ENCODE data around the gene SOWAHD. TPM values are rescaled to one million over a fixed set of nuclear protein-coding genes. Genes with fewer than 3 reads are reported as not detected.
"Not testable (repeated sequence)": the region's sequence is repeated elsewhere in the genome, so short reads cannot be mapped to it uniquely, and the experiment has no call there.

Gene SOWAHD
- total and polyA plus RNA-seq, 4 donors, result 1.4 to 5.8 (median 3.0) TPM

DNA sequence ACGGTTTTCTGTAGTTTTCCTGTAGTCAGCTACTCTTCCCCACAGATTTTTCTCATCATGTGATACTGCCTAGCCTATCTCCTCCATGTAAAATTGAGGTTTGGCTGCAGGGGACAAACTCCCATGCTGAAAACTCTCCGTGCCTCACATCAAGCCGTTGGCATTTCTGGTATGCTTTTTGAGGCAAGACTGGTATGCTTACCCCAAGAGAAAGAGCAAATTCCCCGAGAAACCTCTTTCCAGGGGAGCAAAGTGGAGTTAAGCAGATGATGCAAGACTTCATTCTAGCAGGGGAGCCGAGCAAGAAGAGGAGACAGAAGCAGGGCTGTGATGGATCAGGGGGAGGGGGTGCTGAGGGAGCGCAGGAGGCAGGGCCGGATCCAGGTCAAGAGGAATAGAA lies 4.8 kb downstream of the SOWAHD start:
- no peak overlapping the region for H3K27ac ChIP-seq (ENCODE audit: low read depth in 1 of 2, low read length in 1 of 2)
- no peak overlapping the region for H3K9ac ChIP-seq (ENCODE audit: insufficient read depth in 1 of 2, low read length in 2 of 2)
- H3K4me1 ChIP-seq (ENCODE audit: control insufficient read depth in 5 of 5, insufficient read depth in 5 of 5, low read length in 5 of 5), result no peaks in the 10 kb centered on the region
- no peak for ATAC-seq (ENCODE audit: insufficient read depth, low FRiP score)
- TF ChIP-seq, protein P1, sequence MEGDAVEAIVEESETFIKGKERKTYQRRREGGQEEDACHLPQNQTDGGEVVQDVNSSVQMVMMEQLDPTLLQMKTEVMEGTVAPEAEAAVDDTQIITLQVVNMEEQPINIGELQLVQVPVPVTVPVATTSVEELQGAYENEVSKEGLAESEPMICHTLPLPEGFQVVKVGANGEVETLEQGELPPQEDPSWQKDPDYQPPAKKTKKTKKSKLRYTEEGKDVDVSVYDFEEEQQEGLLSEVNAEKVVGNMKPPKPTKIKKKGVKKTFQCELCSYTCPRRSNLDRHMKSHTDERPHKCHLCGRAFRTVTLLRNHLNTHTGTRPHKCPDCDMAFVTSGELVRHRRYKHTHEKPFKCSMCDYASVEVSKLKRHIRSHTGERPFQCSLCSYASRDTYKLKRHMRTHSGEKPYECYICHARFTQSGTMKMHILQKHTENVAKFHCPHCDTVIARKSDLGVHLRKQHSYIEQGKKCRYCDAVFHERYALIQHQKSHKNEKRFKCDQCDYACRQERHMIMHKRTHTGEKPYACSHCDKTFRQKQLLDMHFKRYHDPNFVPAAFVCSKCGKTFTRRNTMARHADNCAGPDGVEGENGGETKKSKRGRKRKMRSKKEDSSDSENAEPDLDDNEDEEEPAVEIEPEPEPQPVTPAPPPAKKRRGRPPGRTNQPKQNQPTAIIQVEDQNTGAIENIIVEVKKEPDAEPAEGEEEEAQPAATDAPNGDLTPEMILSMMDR (IDR thresholded peaks at IDR 0.05; ENCODE audit: control extremely low read depth, extremely low read depth), result no peak
- DNase-seq, result no peak
- H3K4me3 ChIP-seq, result no peak overlapping the region
- 46 to 48% methylated on average over 6 to 7 of the region's 7 CpGs for WGBS, 2 donors
- H3K36me3 ChIP-seq (ENCODE audit: control insufficient read depth in 4 of 4, insufficient read depth in 4 of 4, low read length in 4 of 4), result no peaks in the 10 kb centered on the region
- peaks cover 0 to 3% (median 0%) of the 10 kb centered on the region in 4 donors for H3K9me3 ChIP-seq (ENCODE audit: control insufficient read depth in 4 of 4, insufficient read depth in 3 of 4, low read length in 3 of 4)
- H3K27me3 ChIP-seq (ENCODE audit: control insufficient read depth in 3 of 3, insufficient read depth in 3 of 3, low read length in 2 of 3), result peaks cover 0 to 4% (median 0%) of the 10 kb centered on the region in 3 donors

DNA sequence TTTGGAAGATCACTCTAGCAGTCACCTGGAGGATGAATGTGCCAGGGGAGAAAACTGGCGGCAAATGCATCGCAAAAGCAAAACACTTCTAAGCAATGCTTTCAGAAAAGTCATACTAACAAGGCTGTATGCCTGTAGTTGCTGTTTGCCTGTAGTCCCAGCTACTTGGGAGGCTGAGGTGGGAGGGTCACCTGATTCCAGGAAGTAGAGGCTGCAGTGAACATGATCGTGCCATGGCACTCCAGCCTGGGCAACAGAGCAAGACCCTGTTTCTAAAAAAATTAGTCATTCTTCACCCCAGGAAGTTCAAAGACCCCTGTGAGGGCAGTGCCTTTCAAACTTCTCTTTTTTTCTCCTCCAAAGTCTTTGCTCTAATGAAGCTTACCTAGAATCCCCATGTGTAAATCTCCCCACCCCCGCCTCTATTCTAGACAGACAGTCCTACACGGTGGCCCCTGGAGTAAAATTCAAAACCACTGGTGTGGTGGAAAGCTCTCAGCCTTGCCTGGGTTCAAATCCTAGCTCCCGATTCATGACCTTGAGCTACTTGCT lies 5.5 kb downstream of the SOWAHD start:
- Histone ChIP-seq H3K36me3 (ENCODE audit: control insufficient read depth in 4 of 4, insufficient read depth in 4 of 4, low read length in 4 of 4) (no peaks in the 10 kb centered on the region), H3K9ac (ENCODE audit: insufficient read depth in 1 of 2, low read length in 2 of 2) (no peak overlapping the region), H3K27ac (ENCODE audit: low read depth in 1 of 2, low read length in 1 of 2) (no peak overlapping the region), H3K4me1 (ENCODE audit: control insufficient read depth in 5 of 5, insufficient read depth in 5 of 5, low read length in 5 of 5) (no peaks in the 10 kb centered on the region), H3K9me3 (ENCODE audit: control insufficient read depth in 4 of 4, insufficient read depth in 3 of 4, low read length in 3 of 4) (peaks cover 0 to 3% (median 0%) of the 10 kb centered on the region in 4 donors), H3K4me3 (no peak overlapping the region), H3K27me3 (ENCODE audit: control insufficient read depth in 3 of 3, insufficient read depth in 3 of 3, low read length in 2 of 3) (peaks cover 0 to 4% (median 0%) of the 10 kb centered on the region in 3 donors)
- TF ChIP-seq, protein P1 (IDR thresholded peaks at IDR 0.05; ENCODE audit: control extremely low read depth, extremely low read depth), result no peak
- ATAC-seq (ENCODE audit: insufficient read depth, low FRiP score), result no peak
- 74 to 89% methylated on average over 6 of the region's 6 CpGs for WGBS, 2 donors
- no peak for DNase-seq

DNA sequence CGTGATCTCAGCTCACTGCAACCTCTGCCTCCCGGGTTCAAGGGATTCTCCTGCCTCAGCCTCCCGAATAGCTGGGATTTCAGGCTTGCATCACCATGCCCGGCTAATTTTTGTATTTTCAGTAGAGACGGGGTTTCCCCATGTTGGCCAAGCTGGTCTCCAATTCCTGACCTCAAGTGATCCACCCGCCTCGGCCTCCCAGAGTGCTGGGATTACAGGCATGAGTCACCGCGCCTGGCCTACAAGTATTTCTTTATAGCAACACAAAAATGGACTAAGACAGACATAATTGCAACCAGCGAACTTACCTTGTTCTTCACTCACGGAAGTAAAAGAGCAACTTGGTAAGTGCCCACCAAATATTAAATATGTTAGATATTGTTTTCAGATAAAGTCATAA lies 10.0 kb downstream of the SOWAHD start:
- not testable (repeated sequence) for H3K9me3 ChIP-seq (ENCODE audit: control insufficient read depth in 4 of 4, insufficient read depth in 3 of 4, low read length in 3 of 4); DNase-seq; H3K4me1 ChIP-seq (ENCODE audit: control insufficient read depth in 5 of 5, insufficient read depth in 5 of 5, low read length in 5 of 5); H3K27ac ChIP-seq (ENCODE audit: low read depth in 1 of 2, low read length in 1 of 2); H3K27me3 ChIP-seq (ENCODE audit: control insufficient read depth in 3 of 3, insufficient read depth in 3 of 3, low read length in 2 of 3); H3K36me3 ChIP-seq (ENCODE audit: control insufficient read depth in 4 of 4, insufficient read depth in 4 of 4, low read length in 4 of 4); H3K4me3 ChIP-seq; H3K9ac ChIP-seq (ENCODE audit: insufficient read depth in 1 of 2, low read length in 2 of 2); ATAC-seq (ENCODE audit: insufficient read depth, low FRiP score)
- WGBS, 2 donors, result 85 to 87% methylated on average over 10 to 11 of the region's 11 CpGs

DNA sequence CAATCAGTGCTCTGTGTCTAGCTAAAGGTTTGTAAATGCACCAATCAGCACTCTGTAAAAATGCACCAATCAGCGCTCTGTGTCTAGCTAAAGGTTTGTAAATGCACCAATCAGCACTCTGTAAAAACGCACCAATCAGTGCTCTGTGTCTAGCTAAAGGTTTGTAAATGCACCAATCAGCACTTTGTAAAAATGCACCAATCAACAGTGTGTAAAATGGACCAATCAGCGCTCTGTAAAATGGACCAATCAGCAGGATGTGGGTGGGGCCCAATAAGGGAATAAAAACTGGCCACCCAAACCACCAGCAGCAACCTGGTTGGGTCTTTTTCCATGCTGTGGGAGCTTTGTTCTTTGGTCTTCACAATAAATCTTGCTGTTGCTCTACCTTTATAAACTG lies 11.0 kb downstream of the SOWAHD start:
- H3K36me3 ChIP-seq (ENCODE audit: control insufficient read depth in 4 of 4, insufficient read depth in 4 of 4, low read length in 4 of 4); H3K27ac ChIP-seq (ENCODE audit: low read depth in 1 of 2, low read length in 1 of 2); H3K9me3 ChIP-seq (ENCODE audit: control insufficient read depth in 4 of 4, insufficient read depth in 3 of 4, low read length in 3 of 4); H3K4me1 ChIP-seq (ENCODE audit: control insufficient read depth in 5 of 5, insufficient read depth in 5 of 5, low read length in 5 of 5); H3K27me3 ChIP-seq (ENCODE audit: control insufficient read depth in 3 of 3, insufficient read depth in 3 of 3, low read length in 2 of 3); ATAC-seq (ENCODE audit: insufficient read depth, low FRiP score); H3K4me3 ChIP-seq; H3K9ac ChIP-seq (ENCODE audit: insufficient read depth in 1 of 2, low read length in 2 of 2); DNase-seq: not testable (repeated sequence)
- WGBS, 2 donors, result 91 to 96% methylated on average over 2 to 3 of the region's 3 CpGs
